ENCODE results near the gene LYSMD2.

DNA sequence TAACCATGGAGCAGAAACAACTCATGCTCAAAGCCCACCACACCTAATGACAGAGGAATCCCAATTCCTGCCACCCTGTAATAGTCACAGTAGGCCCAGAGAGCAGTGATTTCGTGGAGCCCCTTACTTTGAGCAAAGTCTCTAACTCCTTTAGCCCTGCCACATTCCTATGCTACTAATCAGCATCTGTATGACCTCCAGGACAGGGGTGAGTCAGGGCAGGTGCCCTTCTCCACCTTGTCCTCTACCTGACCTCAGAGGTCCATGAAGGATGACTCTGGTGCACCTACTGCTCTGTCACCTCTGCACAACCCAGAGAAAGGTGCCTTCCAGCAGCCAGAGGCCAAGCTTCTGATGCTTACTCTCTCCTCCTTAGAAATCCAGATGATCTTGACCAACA lies 62.2 kb downstream of the LYSMD2 start:
- TF ChIP-seq, protein P1, sequence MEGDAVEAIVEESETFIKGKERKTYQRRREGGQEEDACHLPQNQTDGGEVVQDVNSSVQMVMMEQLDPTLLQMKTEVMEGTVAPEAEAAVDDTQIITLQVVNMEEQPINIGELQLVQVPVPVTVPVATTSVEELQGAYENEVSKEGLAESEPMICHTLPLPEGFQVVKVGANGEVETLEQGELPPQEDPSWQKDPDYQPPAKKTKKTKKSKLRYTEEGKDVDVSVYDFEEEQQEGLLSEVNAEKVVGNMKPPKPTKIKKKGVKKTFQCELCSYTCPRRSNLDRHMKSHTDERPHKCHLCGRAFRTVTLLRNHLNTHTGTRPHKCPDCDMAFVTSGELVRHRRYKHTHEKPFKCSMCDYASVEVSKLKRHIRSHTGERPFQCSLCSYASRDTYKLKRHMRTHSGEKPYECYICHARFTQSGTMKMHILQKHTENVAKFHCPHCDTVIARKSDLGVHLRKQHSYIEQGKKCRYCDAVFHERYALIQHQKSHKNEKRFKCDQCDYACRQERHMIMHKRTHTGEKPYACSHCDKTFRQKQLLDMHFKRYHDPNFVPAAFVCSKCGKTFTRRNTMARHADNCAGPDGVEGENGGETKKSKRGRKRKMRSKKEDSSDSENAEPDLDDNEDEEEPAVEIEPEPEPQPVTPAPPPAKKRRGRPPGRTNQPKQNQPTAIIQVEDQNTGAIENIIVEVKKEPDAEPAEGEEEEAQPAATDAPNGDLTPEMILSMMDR (conservative IDR thresholded peaks at IDR 0.05; ENCODE audit: low read depth, low read length), result no peak
- no peak for TF ChIP-seq EZH2 (IDR thresholded peaks at IDR 0.05; ENCODE audit: borderline replicate concordance, low read depth, low read length, poor library complexity, severe bottlenecking)
